Measurements from ENCODE around the gene WDR47.
"Not testable (repeated sequence)": the region's sequence is repeated elsewhere in the genome, so short reads cannot be mapped to it uniquely, and the experiment has no call there.

The WDR47 gene

GRCh38 chr1:108936170-108936569 lies 105.7 kb downstream of the WDR47 start:
- Histone ChIP-seq H3K27ac (ENCODE audit: low read depth, low read length, severe bottlenecking) (no peak overlapping the region), H3K4me1 (ENCODE audit: control insufficient read depth, insufficient read depth, low read length, poor library complexity, severe bottlenecking) (no peaks in the 10 kb centered on the region), H3K36me3 (ENCODE audit: control insufficient read depth, insufficient read depth, low read length) (peaks cover 70% of the 10 kb centered on the region), H3K9me3 (ENCODE audit: control insufficient read depth, low read length) (no peaks in the 10 kb centered on the region), H3K4me3 (ENCODE audit: extremely low read depth, insufficient read depth, low read length, poor library complexity, severe bottlenecking) (no peak overlapping the region)
- WGBS, 2 experiments (ENCODE audit: insufficient coverage in 2 of 2), result 86 to 88% methylated on average over 3 to 5 of the region's 9 CpGs

GRCh38 chr1:108933944-108934343 lies 108.0 kb downstream of the WDR47 start:
- peaks cover 76% of the 10 kb centered on the region for H3K36me3 ChIP-seq (ENCODE audit: control insufficient read depth, insufficient read depth, low read length)
- H3K27ac ChIP-seq (ENCODE audit: low read depth, low read length, severe bottlenecking), result no peak overlapping the region
- no peaks in the 10 kb centered on the region for H3K9me3 ChIP-seq (ENCODE audit: control insufficient read depth, low read length)
- WGBS, 2 experiments (ENCODE audit: insufficient coverage in 2 of 2), result 90 to 96% methylated on average over 3 of the region's 5 CpGs
- H3K4me1 ChIP-seq (ENCODE audit: control insufficient read depth, insufficient read depth, low read length, poor library complexity, severe bottlenecking), result no peaks in the 10 kb centered on the region
- H3K4me3 ChIP-seq (ENCODE audit: extremely low read depth, insufficient read depth, low read length, poor library complexity, severe bottlenecking), result no peak overlapping the region

- not testable (repeated sequence) for H3K9me3 ChIP-seq (ENCODE audit: control insufficient read depth, low read length); H3K4me1 ChIP-seq (ENCODE audit: control insufficient read depth, insufficient read depth, low read length, poor library complexity, severe bottlenecking); H3K27ac ChIP-seq (ENCODE audit: low read depth, low read length, severe bottlenecking); H3K4me3 ChIP-seq (ENCODE audit: extremely low read depth, insufficient read depth, low read length, poor library complexity, severe bottlenecking)
- H3K36me3 ChIP-seq (ENCODE audit: control insufficient read depth, insufficient read depth, low read length), result peaks cover 78% of the 10 kb centered on the region
- 100% methylated on average over 1 of the region's 1 CpG for WGBS, 2 experiments (ENCODE audit: insufficient coverage in 2 of 2)
Observed at GRCh38 chr1:108927565-108927964, 114.3 kb downstream of the WDR47 start.

- no peaks in the 10 kb centered on the region for H3K4me1 ChIP-seq (ENCODE audit: control insufficient read depth, insufficient read depth, low read length, poor library complexity, severe bottlenecking)
- peaks cover 67% of the 10 kb centered on the region for H3K36me3 ChIP-seq (ENCODE audit: control insufficient read depth, insufficient read depth, low read length)
- H3K9me3 ChIP-seq (ENCODE audit: control insufficient read depth, low read length), result no peaks in the 10 kb centered on the region
- 94 to 100% methylated on average over 2 of the region's 2 CpGs for WGBS, 2 experiments (ENCODE audit: insufficient coverage in 2 of 2)
- H3K4me3 ChIP-seq (ENCODE audit: extremely low read depth, insufficient read depth, low read length, poor library complexity, severe bottlenecking), result no peak overlapping the region
- no peak overlapping the region for H3K27ac ChIP-seq (ENCODE audit: low read depth, low read length, severe bottlenecking)
Observed at GRCh38 chr1:108925920-108926319, 116.0 kb downstream of the WDR47 start.

All from mesodermal cell (in vitro differentiated cells).